GM19351 (cell line): ENCODE data around the gene IRAK2.

ENCODE experiments used
- ATAC-seq: cut with Tn5 transposase; IDR thresholded peaks from one replicate; pipeline ENCODE4 v1.9.1; 2021; ENCODE audit warnings: mild to moderate bottlenecking, moderate library complexity; ENCODE audit not compliant: unreplicated experiment

IRAK2 gene

GRCh38 chr3:10223676-10224639, 59.2 kb downstream of the IRAK2 start:
- ATAC-seq, result peak; percentile 63

GRCh38 chr3:10224794-10225665, 60.3 kb downstream of the IRAK2 start:
- peak; percentile 31 for ATAC-seq

GRCh38 chr3:10226293-10226692, 61.6 kb downstream of the IRAK2 start:
- ATAC-seq, result no peak

GRCh38 chr3:10228248-10228950, 63.7 kb downstream of the IRAK2 start:
- no peak for ATAC-seq

GRCh38 chr3:10229576-10229975, 64.9 kb downstream of the IRAK2 start:
- no peak for ATAC-seq

GRCh38 chr3:10232137-10232536, 67.4 kb downstream of the IRAK2 start:
- ATAC-seq, result peak; percentile 71

GRCh38 chr3:10233988-10234387, 69.3 kb downstream of the IRAK2 start:
- no peak for ATAC-seq

GRCh38 chr3:10234526-10235230, 70.0 kb downstream of the IRAK2 start:
- ATAC-seq, result no peak

- ATAC-seq, result no peak
Observed at GRCh38 chr3:10235551-10235950, 70.8 kb downstream of the IRAK2 start.

GRCh38 chr3:10238345-10239183, 73.8 kb downstream of the IRAK2 start:
- no peak for ATAC-seq

GRCh38 chr3:10240799-10241198, 76.1 kb downstream of the IRAK2 start:
- no peak for ATAC-seq

GRCh38 chr3:10242182-10243065, 77.7 kb downstream of the IRAK2 start:
- ATAC-seq, result no peak

GRCh38 chr3:10244009-10244408, 79.3 kb downstream of the IRAK2 start:
- ATAC-seq, result no peak

- no peak for ATAC-seq
Observed at GRCh38 chr3:10245081-10245712, 80.5 kb downstream of the IRAK2 start.

GRCh38 chr3:10247679-10248183, 83.0 kb downstream of the IRAK2 start:
- no peak for ATAC-seq

GRCh38 chr3:10248184-10248983, 83.7 kb downstream of the IRAK2 start, which contains the start of gene TATDN2:
TSS of gene TATDN2 (plus strand) at chr3:10248459. CDS start at chr3:10249201, 742 bp downstream.
- peak; percentile 91 for ATAC-seq
